Activated B cell treated with CpG ODN at 0.5 μM for 24 hours (primary cell): ENCODE results near the gene NUP43. TPM values are rescaled to one million over a fixed set of nuclear protein-coding genes. Genes with fewer than 3 reads are reported as not detected.
A peak's percentile ranks its signal among the peaks of the same experiment; 100 is the strongest.

Source experiments
- ATAC-seq: fragments of 200-7000 bp; cut with Tn5 transposase; one replicate; pipeline ENCODE4 v1.10.0; 2021; ENCODE audit warnings: low read depth, mild to moderate bottlenecking, moderate library complexity
- CTCF ChIA-PET: fragments of 350-600 bp; sonication (Branson Sonifier 250); formaldehyde crosslinking; loops from one replicate; lab custom pipeline; 2021; ENCODE audit warnings: antibody characterized with exemption; lab: Charles Lee
- POLR2A ChIA-PET: fragments of 350-600 bp; sonication (Branson Sonifier 250); formaldehyde crosslinking; loops from one replicate; lab custom pipeline; 2021; ENCODE audit warnings: antibody characterized with exemption; lab: Charles Lee
- DNase-seq: peaks from one replicate; pipeline ENCODE4 v3.0.0; 2022
- H3K27ac Mint-ChIP-seq: one replicate; pipeline ENCODE4 v1.8.0; 2020; ENCODE audit warnings: mixed read lengths
- H3K27me3 Mint-ChIP-seq: one replicate; pipeline ENCODE4 v1.8.0; 2021; ENCODE audit warnings: mixed read lengths
- H3K36me3 Mint-ChIP-seq: one replicate; pipeline ENCODE4 v1.8.0; 2021; ENCODE audit warnings: low read depth, mixed read lengths
- H3K4me1 Mint-ChIP-seq: one replicate; pipeline ENCODE4 v1.8.0; 2021; ENCODE audit warnings: mixed read lengths
- H3K4me3 Mint-ChIP-seq: one replicate; pipeline ENCODE4 v1.8.0; 2020; ENCODE audit warnings: mild to moderate bottlenecking, mixed read lengths
- H3K9me3 Mint-ChIP-seq: one replicate; pipeline ENCODE4 v1.8.0; 2020; ENCODE audit warnings: mixed read lengths
- intact Hi-C: fragments of 100-400 bp; cut with micrococcal nuclease; formaldehyde crosslinking; loops from one replicate; pipeline ENCODE4 v1.15.1; 2024
- total RNA-seq: library from RNA; stranded (reverse); gene quantifications from 2 replicates; pipeline ENCODE4 v1.2.3, GENCODE V29; 2022
- TF ChIP-seq, protein P1 (sequence below): fragments of 200-600 bp; IDR thresholded peaks from one replicate; pipeline ENCODE4 v1.8.0; 2022; ENCODE audit warnings: antibody characterized with exemption, mild to moderate bottlenecking

The NUP43 gene
- total RNA-seq, 1 donor from 2014 or later = 50.4 TPM

GRCh38 chr6:149734915-149735314 lies 11.4 kb downstream of the NUP43 start:
- peaks cover 65% of the 10 kb centered on the region for H3K36me3 Mint-ChIP-seq
- CTCF ChIA-PET = no interaction called here
- DNase-seq (no peak), ATAC-seq (no peak)
- no peaks in the 10 kb centered on the region for H3K9me3 Mint-ChIP-seq
- H3K27me3 Mint-ChIP-seq = no peaks in the 10 kb centered on the region
- H3K4me3 Mint-ChIP-seq = no peak overlapping the region
- no peak overlapping the region for H3K27ac Mint-ChIP-seq
- intact Hi-C loops = no loop called here
- H3K4me1 Mint-ChIP-seq = no peaks in the 10 kb centered on the region
- TF ChIP-seq, protein P1, sequence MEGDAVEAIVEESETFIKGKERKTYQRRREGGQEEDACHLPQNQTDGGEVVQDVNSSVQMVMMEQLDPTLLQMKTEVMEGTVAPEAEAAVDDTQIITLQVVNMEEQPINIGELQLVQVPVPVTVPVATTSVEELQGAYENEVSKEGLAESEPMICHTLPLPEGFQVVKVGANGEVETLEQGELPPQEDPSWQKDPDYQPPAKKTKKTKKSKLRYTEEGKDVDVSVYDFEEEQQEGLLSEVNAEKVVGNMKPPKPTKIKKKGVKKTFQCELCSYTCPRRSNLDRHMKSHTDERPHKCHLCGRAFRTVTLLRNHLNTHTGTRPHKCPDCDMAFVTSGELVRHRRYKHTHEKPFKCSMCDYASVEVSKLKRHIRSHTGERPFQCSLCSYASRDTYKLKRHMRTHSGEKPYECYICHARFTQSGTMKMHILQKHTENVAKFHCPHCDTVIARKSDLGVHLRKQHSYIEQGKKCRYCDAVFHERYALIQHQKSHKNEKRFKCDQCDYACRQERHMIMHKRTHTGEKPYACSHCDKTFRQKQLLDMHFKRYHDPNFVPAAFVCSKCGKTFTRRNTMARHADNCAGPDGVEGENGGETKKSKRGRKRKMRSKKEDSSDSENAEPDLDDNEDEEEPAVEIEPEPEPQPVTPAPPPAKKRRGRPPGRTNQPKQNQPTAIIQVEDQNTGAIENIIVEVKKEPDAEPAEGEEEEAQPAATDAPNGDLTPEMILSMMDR = no peak
- POLR2A ChIA-PET = no interaction called here

- CTCF ChIA-PET = interaction anchor here (0.7 kb wide), 2 partner anchors 11 to 41 kb away, joined by 3 to 4 read pairs; no protein-coding TSS in a partner anchor
- intact Hi-C loops = no loop called here
- Mint-ChIP-seq H3K4me1 (peaks cover 7% of the 10 kb centered on the region), H3K4me3 (no peak overlapping the region), H3K36me3 (peaks cover 65% of the 10 kb centered on the region), H3K27me3 (no peaks in the 10 kb centered on the region), H3K9me3 (no peaks in the 10 kb centered on the region), H3K27ac (no peak overlapping the region)
- POLR2A ChIA-PET = interaction anchor here (0.8 kb wide), 1 partner anchor 660 kb away, joined by 4 read pairs; no protein-coding TSS in a partner anchor
- DNase-seq (no peak), ATAC-seq (no peak)
- TF ChIP-seq, protein P1 = no peak
These were observed 13.1 kb downstream of the NUP43 start for GRCh38 chr6:149733089-149733720.

DNA sequence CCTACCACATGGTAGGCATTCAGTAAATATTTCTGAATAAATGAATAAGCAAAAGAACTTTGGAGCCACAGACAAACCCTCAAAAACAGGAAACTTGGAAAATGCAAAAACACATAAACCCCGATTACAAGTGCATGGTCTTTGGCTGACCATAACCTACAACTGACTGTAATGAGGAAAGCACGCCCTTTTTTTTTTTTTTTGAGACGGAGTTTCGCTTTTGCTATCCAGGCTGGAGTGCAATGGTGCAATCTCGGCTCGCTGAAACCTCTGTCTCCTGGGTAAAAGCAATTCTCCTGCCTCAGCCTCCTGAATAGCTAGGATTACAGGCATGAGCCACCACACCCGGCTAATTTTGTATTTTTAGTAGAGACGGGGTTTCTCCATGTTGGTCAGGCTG lies 16.5 kb downstream of the NUP43 start:
- Mint-ChIP-seq H3K9me3 (no peaks in the 10 kb centered on the region), H3K27ac (no peak overlapping the region), H3K27me3 (no peaks in the 10 kb centered on the region), H3K36me3 (peaks cover 71% of the 10 kb centered on the region), H3K4me1 (peaks cover 12% of the 10 kb centered on the region), H3K4me3 (no peak overlapping the region)
- POLR2A ChIA-PET = no interaction called here
- ATAC-seq (no peak), DNase-seq (no peak)
- intact Hi-C loops = loop anchor here (10.0 kb wide), 1 partner anchor 195 kb away; the partner anchor contains the start of gene RAET1G
- TF ChIP-seq, protein P1 = no peak
- CTCF ChIA-PET = no interaction called here

- ATAC-seq (no peak), DNase-seq (no peak)
- Mint-ChIP-seq H3K9me3 (no peaks in the 10 kb centered on the region), H3K4me1 (peaks cover 15% of the 10 kb centered on the region), H3K36me3 (peaks cover 74% of the 10 kb centered on the region), H3K27me3 (no peaks in the 10 kb centered on the region), H3K27ac (peak overlapping the region; percentile 5), H3K4me3 (no peak overlapping the region)
- TF ChIP-seq, protein P1 = no peak
- POLR2A ChIA-PET = interaction anchor here (0.5 kb wide), 1 partner anchor 110 kb away, joined by 3 read pairs; no protein-coding TSS in a partner anchor
- CTCF ChIA-PET = no interaction called here
- intact Hi-C loops = loop anchor here (10.0 kb wide), 1 partner anchor 196 kb away; the partner anchor contains the start of gene RAET1G
These were observed 17.7 kb downstream of the NUP43 start for GRCh38 chr6:149728499-149729234.
